ENCODE results near the gene TSSK1B.
"Not testable (repeated sequence)": the region's sequence is repeated elsewhere in the genome, so short reads cannot be mapped to it uniquely, and the experiment has no call there.

Gene TSSK1B, protein sequence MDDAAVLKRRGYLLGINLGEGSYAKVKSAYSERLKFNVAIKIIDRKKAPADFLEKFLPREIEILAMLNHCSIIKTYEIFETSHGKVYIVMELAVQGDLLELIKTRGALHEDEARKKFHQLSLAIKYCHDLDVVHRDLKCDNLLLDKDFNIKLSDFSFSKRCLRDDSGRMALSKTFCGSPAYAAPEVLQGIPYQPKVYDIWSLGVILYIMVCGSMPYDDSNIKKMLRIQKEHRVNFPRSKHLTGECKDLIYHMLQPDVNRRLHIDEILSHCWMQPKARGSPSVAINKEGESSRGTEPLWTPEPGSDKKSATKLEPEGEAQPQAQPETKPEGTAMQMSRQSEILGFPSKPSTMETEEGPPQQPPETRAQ

DNA sequence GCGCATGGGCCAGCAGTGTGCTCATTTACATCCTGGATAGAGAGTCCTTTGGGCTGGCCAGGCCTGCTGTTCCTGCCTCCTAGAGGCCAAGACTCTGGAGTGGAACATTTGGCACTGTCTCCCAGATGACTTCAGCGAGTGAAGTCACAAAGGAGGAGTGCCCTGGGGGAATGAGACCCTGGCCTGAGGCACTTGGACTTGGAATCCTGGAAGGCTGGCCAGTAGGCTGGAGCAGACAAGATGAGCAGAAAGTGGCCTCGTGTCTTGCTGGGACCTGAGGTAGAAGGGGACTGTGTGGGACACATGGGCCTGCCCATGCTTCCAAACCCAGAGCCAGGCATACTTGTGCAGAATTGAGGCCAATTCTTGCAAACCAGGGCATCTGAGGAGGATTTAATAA, at the start of gene TSSK1B:
Gene TSSK1B (minus strand): TSS at position 101 of the 400 bp plus-strand sequence. CDS start 150 bp downstream, outside the sequence.
- no peak for DNase-seq

- no peak for DNase-seq
Observed at GRCh38 chr5:113480243-113480642, 45.5 kb upstream of the TSSK1B start.

DNA sequence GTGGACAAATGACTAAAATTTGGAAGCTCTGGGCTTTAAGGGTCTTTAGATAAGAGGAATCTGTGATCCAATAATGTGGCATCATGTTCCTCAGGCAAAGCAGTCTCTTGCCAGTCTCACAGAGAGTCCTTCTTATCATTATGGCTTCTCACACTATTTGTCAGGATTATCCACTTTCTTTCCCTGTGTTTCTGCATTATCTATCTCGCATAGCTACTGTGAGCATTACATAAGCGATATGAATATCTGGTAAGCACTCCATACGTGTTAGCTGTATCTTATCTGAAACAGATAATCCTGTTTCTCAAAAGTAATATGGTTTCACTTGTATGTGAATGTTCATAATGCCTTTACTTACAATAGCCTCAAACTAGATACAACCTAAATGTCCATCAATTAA, 43.9 kb upstream of the TSSK1B start:
- no peak for DNase-seq

GRCh38 chr5:113474100-113474728, 39.4 kb upstream of the TSSK1B start:
- DNase-seq: no peak

GRCh38 chr5:113463032-113463431, 28.2 kb upstream of the TSSK1B start:
- DNase-seq: no peak

- not testable (repeated sequence) for DNase-seq
Observed at GRCh38 chr5:113457106-113457505, 22.3 kb upstream of the TSSK1B start.

DNA sequence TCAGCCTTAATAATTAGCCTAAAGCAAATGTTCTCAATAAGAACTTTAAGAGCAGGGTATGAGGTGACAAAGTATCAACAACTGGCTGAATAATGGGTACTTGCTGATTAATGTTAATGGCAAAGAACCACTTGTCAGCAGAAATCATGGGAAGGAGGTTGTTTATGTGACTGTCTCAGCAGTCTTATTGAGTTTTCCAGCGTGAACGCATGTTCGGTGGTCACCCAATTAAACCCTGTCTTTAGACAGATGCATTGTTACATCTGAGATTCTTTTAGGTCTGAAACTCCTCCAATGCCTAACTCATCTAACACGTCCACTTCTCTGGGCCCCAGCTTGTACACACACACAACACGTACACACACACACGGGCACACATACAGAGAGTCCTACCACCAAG, 18.2 kb upstream of the TSSK1B start:
- DNase-seq: no peak

DNA sequence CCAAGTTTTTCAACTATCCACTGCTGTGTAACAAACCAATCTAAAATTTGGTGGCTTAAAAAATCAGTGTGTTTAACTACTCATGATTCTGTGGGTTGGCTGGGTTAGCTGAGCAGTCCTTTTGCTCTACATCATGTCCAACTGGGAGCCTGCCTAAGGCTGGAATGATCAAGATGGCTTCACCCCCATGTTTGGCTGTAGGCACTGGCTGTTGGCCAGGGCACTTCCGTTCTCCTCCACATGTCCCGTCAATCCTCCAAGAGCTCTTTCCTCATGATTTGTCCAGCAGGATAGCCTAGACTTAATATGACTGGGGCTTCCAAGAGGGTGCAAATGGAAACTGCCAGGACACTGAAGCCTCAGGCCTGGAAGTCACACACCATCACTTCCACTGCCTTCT, 17.0 kb upstream of the TSSK1B start:
- no peak for DNase-seq

GRCh38 chr5:113450929-113451328, 16.1 kb upstream of the TSSK1B start:
- DNase-seq: no peak

GRCh38 chr5:113450462-113450861, 15.7 kb upstream of the TSSK1B start:
- no peak for DNase-seq

DNA sequence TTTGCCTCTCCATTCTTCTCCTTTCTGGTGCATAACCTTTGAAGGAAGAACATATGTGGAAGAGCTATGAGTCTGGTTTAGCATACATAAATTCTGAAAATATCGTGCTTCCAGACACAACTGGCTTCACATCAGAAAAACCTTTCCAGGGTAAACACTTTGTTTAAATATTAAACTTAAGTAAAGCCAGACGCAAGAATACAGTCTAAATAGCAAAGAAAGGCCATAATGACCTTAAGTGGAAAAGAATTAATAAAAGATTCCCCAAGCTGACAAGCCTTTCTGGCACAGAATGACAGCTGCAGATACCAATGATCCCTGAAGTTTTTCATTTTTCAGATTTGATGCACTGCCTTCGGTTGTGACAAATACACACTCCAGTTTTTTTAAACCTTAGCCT, 13.5 kb upstream of the TSSK1B start:
- no peak for DNase-seq

- DNase-seq: no peak
Observed at GRCh38 chr5:113447498-113448050, 12.8 kb upstream of the TSSK1B start.

DNA sequence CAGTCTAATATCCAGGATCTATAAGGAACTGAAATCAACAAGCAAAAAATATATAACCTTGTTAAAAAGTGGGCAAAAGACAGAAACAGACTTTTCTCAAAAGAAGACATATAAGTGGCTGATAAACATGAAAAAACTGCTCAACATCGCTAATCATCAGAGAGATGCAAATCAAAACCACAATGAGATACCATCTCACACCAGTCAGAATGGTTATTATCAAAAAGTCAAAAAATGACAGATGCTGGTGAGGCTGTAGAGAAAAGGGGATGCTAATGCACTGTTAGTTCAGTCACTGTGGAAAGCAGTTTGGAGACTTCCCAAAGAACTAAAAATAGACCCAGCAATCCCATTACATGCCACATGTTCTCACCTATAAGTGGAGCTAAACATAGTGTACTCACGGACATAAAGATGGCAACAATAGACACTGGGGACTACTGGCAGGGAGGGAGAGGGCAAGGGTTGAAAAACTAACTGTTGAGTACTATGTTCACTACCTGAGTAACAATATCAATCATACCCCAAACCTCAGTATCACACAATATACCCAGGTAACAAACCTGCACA, 11.7 kb upstream of the TSSK1B start:
- DNase-seq: no peak

DNA sequence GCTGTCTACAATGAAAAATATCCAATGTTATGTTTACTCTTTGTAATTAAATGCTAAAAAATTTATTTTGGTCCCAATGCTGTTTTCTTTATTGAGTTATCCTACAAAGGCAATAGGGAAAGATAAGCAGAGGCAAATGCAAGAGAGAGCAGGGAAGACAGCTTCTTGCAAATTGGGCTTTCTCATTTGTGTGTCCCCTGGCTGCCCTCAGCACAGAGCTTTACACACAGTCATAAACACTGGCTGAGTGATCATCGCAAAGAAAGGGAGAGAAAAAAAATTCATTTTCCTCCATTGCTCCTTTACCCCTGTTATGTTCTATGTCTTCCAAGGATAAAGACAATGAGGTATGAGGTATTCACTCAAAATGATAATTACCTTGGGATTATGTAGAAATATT, 2.3 kb upstream of the TSSK1B start:
- no peak for DNase-seq

GRCh38 chr5:113435575-113435974, 786 bp upstream of the TSSK1B start:
- no peak for DNase-seq

GRCh38 chr5:113433862-113434612, 752 bp downstream of the TSSK1B start:
- DNase-seq: no peak

- no peak for DNase-seq
Observed at GRCh38 chr5:113433071-113433470, 1.7 kb downstream of the TSSK1B start.

DNA sequence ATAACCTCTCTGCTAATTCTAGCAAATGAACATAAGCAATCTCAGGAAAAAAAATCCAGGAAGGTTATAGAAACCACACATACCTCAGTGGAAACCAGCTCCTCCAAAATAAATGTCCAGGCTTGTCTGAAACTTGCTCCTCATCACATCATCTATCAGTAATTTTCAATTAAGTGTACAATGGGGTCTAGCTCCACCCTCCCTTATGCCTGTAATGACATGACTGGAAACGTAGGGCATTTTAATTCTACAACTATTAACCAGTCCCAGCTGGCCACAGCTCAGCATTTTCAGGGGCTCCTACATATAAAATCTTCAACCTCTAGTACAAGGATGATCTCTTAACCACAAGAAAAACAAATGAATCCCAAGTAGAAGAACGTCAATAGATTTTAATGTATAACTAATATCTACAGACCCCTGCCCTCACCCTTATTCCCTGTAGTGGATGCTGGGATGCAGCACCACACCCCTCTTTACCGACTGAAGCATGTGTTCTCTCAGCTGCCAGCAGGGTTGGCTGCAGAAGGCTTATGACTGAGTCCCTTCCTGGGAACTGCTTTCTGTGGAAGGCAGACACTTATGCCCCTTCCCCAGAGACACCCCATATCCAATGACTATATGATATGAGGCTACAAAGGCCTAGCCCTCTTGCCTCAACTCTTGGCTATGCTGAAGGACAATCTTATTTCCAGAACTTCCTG, 6.8 kb downstream of the TSSK1B start:
- no peak for DNase-seq

GRCh38 chr5:113425909-113426308, 8.9 kb downstream of the TSSK1B start:
- no peak for DNase-seq

GRCh38 chr5:113421693-113422092, 13.1 kb downstream of the TSSK1B start:
- DNase-seq: no peak

- DNase-seq: no peak
Observed at GRCh38 chr5:113405530-113405929, 29.3 kb downstream of the TSSK1B start.

GRCh38 chr5:113404269-113404668, 30.5 kb downstream of the TSSK1B start:
- no peak for DNase-seq

DNA sequence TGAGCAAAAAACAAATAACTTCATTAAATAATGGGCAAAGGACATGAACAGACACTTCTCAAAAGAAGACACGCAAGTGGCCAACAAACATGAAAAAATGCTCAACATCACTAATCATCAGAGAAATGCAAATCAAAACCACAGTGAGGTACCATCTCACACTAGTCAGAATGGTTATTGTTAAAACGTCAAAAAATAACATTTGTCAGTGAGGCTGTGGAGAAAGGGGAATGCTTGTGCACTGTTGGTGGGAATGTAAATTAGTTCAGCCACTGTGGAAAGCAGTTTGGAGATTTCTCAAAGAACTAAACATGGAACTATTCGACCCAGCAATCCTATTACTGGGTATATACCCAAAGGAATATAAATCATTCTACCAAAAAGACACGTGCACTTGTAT, 36.8 kb downstream of the TSSK1B start:
- DNase-seq: not testable (repeated sequence)
